SK-N-SH treated with all-trans-retinoic acid at 6 μM for 48 hours (cell line): ENCODE data around the gene EARS2.

Experiments used
- ARNTL ChIP-seq: fragments of 450-650 bp; formaldehyde crosslinking; IDR thresholded peaks from 2 replicates; pipeline ENCODE4 v1.5.0; 2020; ENCODE audit warnings: low read depth, mild to moderate bottlenecking, moderate library complexity, borderline replicate concordance
- BACH2 ChIP-seq: fragments of 250-450 bp; sonication (Bioruptor Pico); IDR thresholded peaks from 2 replicates; pipeline ENCODE4 v1.9.0; 2021; ENCODE audit warnings: mild to moderate bottlenecking, borderline replicate concordance
- GLIS3 ChIP-seq: fragments of 250-450 bp; sonication (Bioruptor Pico); IDR thresholded peaks from 2 replicates; pipeline ENCODE4 v1.5.0; 2020; ENCODE audit warnings: mild to moderate bottlenecking, moderate library complexity
- PATZ1 ChIP-seq: fragments of 250-450 bp; sonication (Bioruptor Pico); IDR thresholded peaks from 2 replicates; pipeline ENCODE4 v1.8.0; 2020; ENCODE audit warnings: mild to moderate bottlenecking, moderate library complexity, borderline replicate concordance
- PPARA ChIP-seq: fragments of 250-450 bp; sonication (Bioruptor Pico); IDR thresholded peaks from 2 replicates; pipeline ENCODE4 v1.5.0; 2020; ENCODE audit warnings: mild to moderate bottlenecking, borderline replicate concordance
- TOX ChIP-seq: fragments of 250-450 bp; sonication (Bioruptor Pico); IDR thresholded peaks from 2 replicates; pipeline ENCODE4 v1.8.0; 2021; ENCODE audit warnings: mild to moderate bottlenecking, moderate library complexity, borderline replicate concordance
- TSHZ2 ChIP-seq: fragments of 250-450 bp; sonication (Bioruptor Pico); IDR thresholded peaks from 2 replicates; pipeline ENCODE4 v1.5.0; 2020; ENCODE audit warnings: mild to moderate bottlenecking, moderate library complexity
- ZFP30 ChIP-seq: fragments of 450-650 bp; formaldehyde crosslinking; IDR thresholded peaks from 2 replicates; pipeline ENCODE4 v1.5.0; 2022; ENCODE audit warnings: mild to moderate bottlenecking, moderate library complexity

- TF ChIP-seq PPARA (CRISPR knock-in tag), result no peak
- TF ChIP-seq ZFP30 (CRISPR knock-in tag), result no peak
- TF ChIP-seq PATZ1 (CRISPR knock-in tag), result no peak
- no peak for TF ChIP-seq ARNTL (CRISPR knock-in tag)
- TF ChIP-seq TSHZ2 (CRISPR knock-in tag), result no peak
- TF ChIP-seq GLIS3 (CRISPR knock-in tag), result no peak
- no peak for TF ChIP-seq BACH2 (CRISPR knock-in tag)
- TF ChIP-seq TOX (CRISPR knock-in tag), result no peak
These were observed 36.0 kb downstream of the EARS2 start for GRCh38 chr16:23521037-23521743.
